ENCODE results near the gene GIMAP2.

Gene GIMAP2

DNA sequence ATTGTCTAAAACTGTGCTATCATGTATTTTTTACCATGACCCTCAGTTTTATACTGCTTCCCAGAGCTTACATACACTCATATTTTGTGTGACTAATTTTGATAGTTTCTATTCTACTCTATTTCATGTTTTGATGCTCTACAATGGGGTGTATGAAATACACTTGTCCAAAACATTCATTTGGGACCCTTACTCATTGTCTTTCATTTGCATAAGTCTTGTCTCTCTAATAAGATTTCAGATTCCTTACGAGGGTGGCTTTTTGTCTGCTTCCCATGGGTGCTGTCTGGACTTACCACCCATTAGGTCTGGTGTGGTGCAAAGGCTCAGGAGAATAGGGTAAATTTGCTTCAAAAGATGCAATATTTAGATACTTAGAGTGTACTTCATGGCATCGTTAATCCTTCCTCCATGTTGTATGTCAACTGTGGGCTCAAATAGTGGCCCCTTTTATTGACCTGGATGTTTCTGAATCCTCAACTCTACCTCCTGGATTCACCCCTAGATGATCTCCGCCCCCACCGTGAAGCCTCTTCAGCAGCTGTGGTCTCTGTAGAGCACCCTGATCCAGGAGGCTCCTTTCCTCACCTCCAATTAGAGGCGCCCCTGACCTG is 48.1 kb downstream of the GIMAP2 start:
- DNase-seq (ENCODE audit: low read depth) = no peak

DNA sequence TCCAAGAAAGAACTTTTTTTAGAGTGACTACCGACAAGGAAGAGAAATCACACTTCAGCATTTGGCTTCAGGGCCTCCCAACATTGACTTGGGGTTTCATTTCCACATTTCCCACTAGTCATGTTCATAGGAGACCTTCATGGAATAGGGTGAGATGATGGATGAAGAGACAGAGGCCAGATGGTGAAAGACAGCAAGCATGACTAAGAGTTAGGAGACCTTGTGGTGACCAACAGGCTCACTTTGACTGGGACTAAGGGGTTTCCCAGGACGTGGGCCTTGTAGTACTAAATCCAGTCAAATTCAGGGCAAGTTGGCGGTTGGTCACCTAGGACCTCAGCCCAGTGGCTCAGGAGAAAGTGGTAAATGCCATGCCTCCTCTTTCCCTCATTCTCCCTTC is 48.7 kb downstream of the GIMAP2 start:
- no peak for DNase-seq (ENCODE audit: low read depth)

DNA sequence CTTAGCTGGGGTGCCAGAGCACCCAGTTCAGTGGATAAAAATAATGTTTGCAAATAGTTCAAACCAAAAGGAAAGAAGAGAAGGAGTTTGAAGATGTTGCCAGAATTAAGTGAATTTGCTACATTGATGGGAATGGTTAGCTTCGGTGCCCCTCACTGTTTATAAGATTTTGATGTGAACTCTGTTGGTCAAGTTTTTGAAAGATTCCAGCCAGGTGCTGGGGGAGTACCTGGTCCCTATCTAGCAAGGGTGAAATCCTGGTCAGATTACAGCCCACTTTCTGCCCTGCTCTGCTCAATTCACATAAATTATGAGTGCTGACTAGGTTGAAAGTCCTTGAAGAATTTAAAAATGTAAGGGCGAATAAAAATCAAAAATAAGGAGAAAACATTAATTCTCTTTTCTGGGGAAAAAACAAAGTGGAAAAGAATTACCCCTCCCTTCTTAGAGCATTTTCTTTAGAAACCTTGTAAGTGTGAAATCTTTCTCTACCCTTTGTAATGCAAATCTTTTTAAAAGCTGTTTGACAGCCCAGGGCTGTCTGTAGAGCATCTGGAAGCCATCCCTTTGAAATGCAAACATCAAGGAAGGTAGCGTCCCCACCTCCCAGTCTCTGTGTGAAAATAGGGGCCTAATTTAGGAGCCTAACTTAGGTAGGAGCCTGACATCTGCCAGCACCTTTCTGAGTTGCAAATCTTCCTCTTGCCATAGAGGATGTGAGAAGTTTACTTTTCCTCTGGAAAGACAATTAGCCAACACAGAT is 50.3 kb downstream of the GIMAP2 start:
- DNase-seq (ENCODE audit: low read depth) = no peak

DNA sequence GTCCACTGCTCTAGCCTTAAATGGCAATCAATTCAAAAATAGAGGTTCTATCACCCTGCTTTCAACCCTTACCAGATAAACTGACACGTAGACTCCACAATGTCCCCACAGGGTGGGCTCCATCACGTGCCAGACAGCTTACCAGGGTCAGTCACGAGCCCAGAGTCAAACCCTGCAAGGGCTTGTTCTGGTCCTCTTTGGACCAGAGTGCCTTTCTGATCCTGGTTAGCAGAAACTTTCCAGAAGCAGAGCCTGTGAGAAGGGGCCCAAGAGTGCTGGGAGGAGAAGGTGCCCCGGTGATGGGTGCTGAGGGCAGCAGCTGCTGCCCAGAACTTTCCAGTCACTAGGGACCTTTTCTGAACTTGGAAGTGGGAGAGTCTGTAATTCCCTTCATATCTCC is 51.4 kb downstream of the GIMAP2 start:
- no peak for DNase-seq (ENCODE audit: low read depth)

DNA sequence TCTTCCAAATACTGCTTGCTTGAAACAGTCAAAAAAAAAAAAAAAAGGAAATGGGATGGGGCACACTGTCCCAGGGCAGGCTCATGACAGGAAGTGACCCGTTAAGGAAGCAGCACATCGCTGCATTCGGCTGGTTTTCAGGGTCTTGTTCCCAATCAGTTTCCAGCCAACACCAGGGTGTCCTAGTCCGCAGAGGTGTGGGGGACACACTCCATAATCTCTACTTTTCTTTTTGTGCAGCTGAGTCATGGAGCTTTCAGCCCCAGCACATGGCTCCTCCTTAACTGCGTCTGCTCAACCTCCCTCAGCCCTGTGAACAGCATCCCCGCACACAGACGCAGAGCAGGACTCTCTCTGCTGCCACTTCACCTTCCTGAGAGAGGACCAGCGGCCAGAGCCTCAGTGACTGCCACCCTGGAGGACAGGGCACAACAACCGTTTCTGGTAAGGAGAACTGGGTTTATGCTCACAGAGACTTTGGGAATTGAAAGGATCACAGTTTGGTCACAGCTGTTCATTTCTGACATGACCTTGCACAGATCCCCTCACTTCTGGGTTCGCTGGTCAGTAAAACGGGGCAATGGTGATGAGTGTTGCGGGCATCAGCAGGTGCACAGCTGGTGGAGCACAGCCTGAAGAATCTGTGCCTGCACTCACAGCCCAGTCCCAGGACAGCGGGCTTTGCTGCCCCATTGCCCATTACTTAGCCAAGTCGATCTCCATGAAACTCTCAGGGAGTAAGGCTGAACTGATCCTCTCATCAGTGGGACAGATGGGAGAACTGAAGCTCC is 52.0 kb downstream of the GIMAP2 start, which contains the start of gene GIMAP5:
Gene GIMAP5 (plus strand): TSS at position 154 of the 791 bp plus-strand sequence. CDS start 3,467 bp downstream, outside the sequence.
- DNase-seq (ENCODE audit: low read depth) = no peak

GRCh38 chr7:150738092-150738491 is 52.6 kb downstream of the GIMAP2 start:
- no peak for DNase-seq (ENCODE audit: low read depth)

DNA sequence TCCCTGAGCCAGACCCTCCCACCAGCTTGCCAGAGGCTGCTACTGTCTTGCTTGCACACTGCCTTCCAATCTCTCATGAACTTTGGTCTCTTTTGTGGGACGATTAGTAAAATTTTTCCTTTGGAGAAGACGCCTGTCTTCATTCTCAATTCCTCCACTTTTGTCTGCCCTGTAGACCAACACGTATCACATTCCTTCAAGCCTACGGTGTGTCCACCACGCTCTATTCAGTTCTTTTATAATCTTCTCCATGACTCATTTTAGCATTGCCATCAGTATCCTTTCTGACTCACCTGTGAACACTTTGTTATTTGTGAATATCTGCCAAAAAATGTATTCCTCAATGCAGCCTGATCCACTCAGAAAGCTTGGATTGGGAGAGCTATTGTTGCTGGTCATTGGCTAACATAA is 53.1 kb downstream of the GIMAP2 start:
- no peak for DNase-seq (ENCODE audit: low read depth)

- DNase-seq (ENCODE audit: low read depth) = no peak
Measured at GRCh38 chr7:150739033-150739432, 53.5 kb downstream of the GIMAP2 start.

- no peak for DNase-seq (ENCODE audit: low read depth)
Measured at GRCh38 chr7:150740053-150740452, 54.5 kb downstream of the GIMAP2 start.

GRCh38 chr7:150742286-150742968 is 56.9 kb downstream of the GIMAP2 start:
- no peak for DNase-seq (ENCODE audit: low read depth)
